ENCODE data around the gene SH3PXD2A. TPM values are rescaled to one million over a fixed set of nuclear protein-coding genes. Genes with fewer than 3 reads are reported as not detected.

The SH3PXD2A gene
- total and polyA plus RNA-seq, 2 donors (not counting 1 experiment from before 2014, with no cell fraction given) = 3.2 to 33.5 TPM

GRCh38 chr10:103803941-103804340, 51.4 kb downstream of the SH3PXD2A start:
- no peaks in the 10 kb centered on the region for H3K79me2 ChIP-seq (ENCODE audit: control insufficient read depth, insufficient read depth, low read length)
- no peak overlapping the region for H3K4me2 ChIP-seq (replicated peaks; ENCODE audit: low read depth, low read length, poor library complexity, severe bottlenecking)
- ATAC-seq (ENCODE audit: low read depth) (no peak), DNase-seq (no peak)
- H3K27me3 Mint-ChIP-seq = peaks cover 10% of the 10 kb centered on the region
- H4K20me1 ChIP-seq (ENCODE audit: control insufficient read depth, insufficient read depth, low read length, poor library complexity, severe bottlenecking) = no peaks in the 10 kb centered on the region
- H3K9me3 Mint-ChIP-seq (ENCODE audit: insufficient read depth) = no peaks in the 10 kb centered on the region
- H3K4me1 ChIP-seq (ENCODE audit: control insufficient read depth in 2 of 2, insufficient read depth in 2 of 2, low read length in 2 of 2) = peaks cover 6 to 11% of the 10 kb centered on the region in 2 donors
- no peak overlapping the region for H3K4me3 ChIP-seq (ENCODE audit: control extremely low read depth in 1 of 5, extremely low read depth in 1 of 5, insufficient read depth in 1 of 5, low read depth in 2 of 5, low read length in 4 of 5)
- H3K9me3 ChIP-seq (ENCODE audit: control extremely low read depth in 1 of 3, control insufficient read depth in 2 of 3, insufficient read depth in 1 of 3, low read length in 2 of 3) = no peaks in the 10 kb centered on the region
- POLR2A ChIA-PET = no interaction called here
- intact Hi-C loops (cut with micrococcal nuclease) = no loop called here
- no peaks in the 10 kb centered on the region for H3K36me3 ChIP-seq (replicated peaks in 1 of 2; ENCODE audit: control extremely low read depth in 1 of 2, control insufficient read depth in 1 of 2, extremely low read depth in 1 of 2, insufficient read depth in 2 of 2, low read length in 1 of 2)
- no peak overlapping the region for H3K9ac ChIP-seq (ENCODE audit: low read length)
- no peak overlapping the region for H3K4me3 Mint-ChIP-seq
- no peak overlapping the region for H3K27ac ChIP-seq (ENCODE audit: low read length in 2 of 2)
- H2AFZ ChIP-seq (ENCODE audit: insufficient read depth, low read depth, low read length, poor library complexity, severe bottlenecking) = no peak overlapping the region
- WGBS (ENCODE audit: insufficient coverage) = 100% methylated on average over 1 of the region's 3 CpGs
- CTCF ChIA-PET = no interaction called here
- H3K4me1 Mint-ChIP-seq = peaks cover 7% of the 10 kb centered on the region
- no peaks in the 10 kb centered on the region for H3K27me3 ChIP-seq (replicated peaks in 1 of 4; ENCODE audit: control extremely low read depth in 1 of 4, control insufficient read depth in 3 of 4, insufficient read depth in 4 of 4, low read length in 3 of 4)
- TF ChIP-seq CTCF (IDR thresholded peaks at IDR 0.05) (no peak), EZH2 (IDR thresholded peaks at IDR 0.05; ENCODE audit: borderline replicate concordance, insufficient read depth, low read depth, low read length, poor library complexity, severe bottlenecking) (no peak)
- H3K27ac Mint-ChIP-seq = no peak overlapping the region

- Histone ChIP-seq H3K27ac (ENCODE audit: low read length in 2 of 2) (no peak overlapping the region), H4K20me1 (ENCODE audit: control insufficient read depth, insufficient read depth, low read length, poor library complexity, severe bottlenecking) (no peaks in the 10 kb centered on the region), H3K9ac (ENCODE audit: low read length) (no peak overlapping the region), H3K36me3 (replicated peaks in 1 of 2; ENCODE audit: control extremely low read depth in 1 of 2, control insufficient read depth in 1 of 2, extremely low read depth in 1 of 2, insufficient read depth in 2 of 2, low read length in 1 of 2) (no peaks in the 10 kb centered on the region), H3K4me1 (ENCODE audit: control insufficient read depth in 2 of 2, insufficient read depth in 2 of 2, low read length in 2 of 2) (peaks cover 6 to 11% of the 10 kb centered on the region in 2 donors), H3K4me3 (ENCODE audit: control extremely low read depth in 1 of 5, extremely low read depth in 1 of 5, insufficient read depth in 1 of 5, low read depth in 2 of 5, low read length in 4 of 5) (no peak overlapping the region), H3K27me3 (replicated peaks in 1 of 4; ENCODE audit: control extremely low read depth in 1 of 4, control insufficient read depth in 3 of 4, insufficient read depth in 4 of 4, low read length in 3 of 4) (no peaks in the 10 kb centered on the region), H3K79me2 (ENCODE audit: control insufficient read depth, insufficient read depth, low read length) (no peaks in the 10 kb centered on the region), H2AFZ (ENCODE audit: insufficient read depth, low read depth, low read length, poor library complexity, severe bottlenecking) (no peak overlapping the region), H3K4me2 (replicated peaks; ENCODE audit: low read depth, low read length, poor library complexity, severe bottlenecking) (no peak overlapping the region), H3K9me3 (ENCODE audit: control extremely low read depth in 1 of 3, control insufficient read depth in 2 of 3, insufficient read depth in 1 of 3, low read length in 2 of 3) (no peaks in the 10 kb centered on the region)
- no peak for DNase-seq
- no peak for ATAC-seq (ENCODE audit: low read depth)
- 73% methylated on average over 7 of the region's 7 CpGs for WGBS (ENCODE audit: insufficient coverage)
- no peaks in the 10 kb centered on the region for H3K9me3 Mint-ChIP-seq (ENCODE audit: insufficient read depth)
- ChIA-PET CTCF (no interaction called here), POLR2A (no interaction called here)
- H3K4me1 Mint-ChIP-seq = peaks cover 7% of the 10 kb centered on the region
- TF ChIP-seq CTCF (IDR thresholded peaks at IDR 0.05) (no peak), EZH2 (IDR thresholded peaks at IDR 0.05; ENCODE audit: borderline replicate concordance, insufficient read depth, low read depth, low read length, poor library complexity, severe bottlenecking) (no peak)
- H3K4me3 Mint-ChIP-seq = no peak overlapping the region
- H3K27ac Mint-ChIP-seq = no peak overlapping the region
- intact Hi-C loops (cut with micrococcal nuclease) = no loop called here
- H3K27me3 Mint-ChIP-seq = peaks cover 4% of the 10 kb centered on the region
These were observed 52.6 kb downstream of the SH3PXD2A start for GRCh38 chr10:103802637-103803353.
